Lower lobe of right lung (tissue), 2 donors: ENCODE measurements around the gene TC2N. TPM values are rescaled to one million over a fixed set of nuclear protein-coding genes. Genes with fewer than 3 reads are reported as not detected.
"Not testable (repeated sequence)": the region's sequence is repeated elsewhere in the genome, so short reads cannot be mapped to it uniquely, and the experiment has no call there.

Source experiments
- ATAC-seq, 2 donors: fragments of 200-7000 bp; cut with Tn5 transposase; one replicate each; pipeline ENCODE4 v1.9.1; 2020 to 2022; ENCODE audit warnings: mild to moderate bottlenecking in 2 of 2, moderate library complexity in 2 of 2
- DNase-seq: peaks from one replicate; pipeline ENCODE4 v3.0.0-alpha.2; 2020
- H3K27ac ChIP-seq: fragments of 200-600 bp; one replicate; pipeline ENCODE4 v1.8.0; 2022
- H3K27me3 ChIP-seq: fragments of 200-600 bp; one replicate; pipeline ENCODE4 v1.8.0; 2022; ENCODE audit warnings: low read depth
- H3K36me3 ChIP-seq: fragments of 200-600 bp; one replicate; pipeline ENCODE4 v1.8.0; 2022; ENCODE audit warnings: mild to moderate bottlenecking
- H3K4me1 ChIP-seq: fragments of 200-600 bp; one replicate; pipeline ENCODE4 v1.8.0; 2022
- H3K4me3 ChIP-seq: fragments of 200-600 bp; one replicate; pipeline ENCODE4 v1.8.0; 2022; ENCODE audit warnings: mild to moderate bottlenecking
- H3K9me3 ChIP-seq: fragments of 200-600 bp; one replicate; pipeline ENCODE4 v1.8.0; 2022
- CTCF ChIP-seq: fragments of 200-600 bp; IDR thresholded peaks from one replicate; pipeline ENCODE4 v1.8.0; 2022; ENCODE audit warnings: antibody characterized with exemption, mild to moderate bottlenecking
- intact Hi-C: fragments of 100-400 bp; cut with DNase I; formaldehyde crosslinking; loops from one replicate; pipeline ENCODE4 v1.11.0; 2022
- total RNA-seq: library from RNA; stranded (reverse); fragmentation: NEBNext Ultra II Directional; extraction: Animal tissue kit (Norgen Biotek cat#: 25700); gene quantifications from one replicate; pipeline ENCODE4 v1.2.1, GENCODE V29; 2021
- donor health status: DM: no; HTN: yes; CAD: no; lungs with severe emphysema.

The TC2N gene
- total RNA-seq, 1 donor from 2014 or later = 53.1 TPM

DNA sequence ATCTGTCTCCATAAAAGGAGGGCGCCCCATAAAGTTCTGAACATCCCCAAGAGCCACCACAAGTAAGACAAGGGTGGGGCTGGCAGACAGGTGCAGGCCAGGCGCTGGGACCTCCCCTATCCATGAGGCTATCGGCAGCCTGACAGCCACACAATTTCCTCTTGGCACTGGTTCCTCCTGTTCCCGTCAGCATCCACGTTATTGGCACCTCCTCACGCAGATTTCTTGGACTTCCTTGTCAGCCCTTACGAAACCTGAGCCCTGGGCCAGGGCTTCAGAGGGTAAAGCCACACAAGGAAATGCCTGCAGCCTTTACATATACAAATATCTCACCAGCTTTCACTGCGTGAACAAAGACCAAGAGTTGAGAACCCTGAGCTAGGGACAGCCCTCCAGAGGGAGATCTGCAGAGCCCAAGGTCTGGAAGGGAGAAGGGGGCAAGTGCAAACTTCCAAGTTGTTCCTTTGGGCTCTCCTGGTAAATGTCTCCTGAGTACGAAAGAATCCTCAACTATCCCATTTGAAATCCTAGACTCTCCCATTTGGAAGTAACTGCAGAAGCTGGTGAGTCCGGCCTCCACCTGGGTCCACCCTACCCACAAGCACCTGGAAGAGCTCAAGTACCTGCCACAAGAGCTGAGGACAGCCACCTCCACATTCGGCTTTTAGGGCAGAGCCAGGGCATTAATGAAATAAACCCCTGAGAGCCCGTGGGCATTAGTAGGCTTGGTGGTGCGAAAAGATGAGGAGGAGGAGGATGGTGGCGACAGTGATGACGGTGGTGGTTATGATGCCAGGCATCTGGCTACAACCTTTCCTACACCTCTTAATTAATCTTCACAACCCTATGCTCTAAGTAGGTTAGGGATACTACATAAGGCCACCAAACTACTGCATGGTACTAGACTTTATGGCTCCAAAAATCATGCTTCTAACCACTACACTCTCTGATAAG is 5.5 kb upstream of the TC2N start:
- H3K4me3 ChIP-seq = peak overlapping the region; percentile 12
- intact Hi-C loops = no loop called here

DNA sequence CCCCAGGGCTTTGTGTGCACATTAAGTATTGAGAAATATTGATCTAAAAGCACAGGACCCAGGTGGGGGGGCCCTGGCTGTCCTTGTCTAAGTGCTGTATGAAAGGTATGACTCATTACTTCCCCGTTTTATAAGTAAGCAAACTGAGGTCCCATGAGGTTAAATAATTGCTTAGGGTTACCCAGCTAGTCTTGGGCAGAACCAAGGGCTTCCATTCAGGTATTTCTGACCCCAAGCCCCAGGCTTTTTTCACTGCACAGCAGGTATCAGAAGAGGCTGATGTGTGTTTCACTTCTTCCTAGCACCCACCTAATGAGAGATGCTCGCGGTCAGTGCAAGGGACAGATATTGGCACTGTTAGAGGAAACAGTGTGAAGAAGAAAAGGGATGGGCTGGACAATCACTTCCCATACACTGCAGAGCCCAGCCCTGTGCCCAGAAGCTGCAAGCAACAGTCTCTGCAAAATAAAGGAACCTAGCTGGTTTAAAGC is 4.7 kb upstream of the TC2N start:
- Histone ChIP-seq H3K27ac (peak overlapping the region; percentile 81), H3K36me3 (peaks cover 25% of the 10 kb centered on the region), H3K4me3 (no peak overlapping the region), H3K9me3 (no peaks in the 10 kb centered on the region), H3K4me1 (peaks cover 60% of the 10 kb centered on the region), H3K27me3 (no peaks in the 10 kb centered on the region)
- DNase-seq = peak; percentile 73
- no peak for TF ChIP-seq CTCF
- peak; percentile 46 to 72 for ATAC-seq
- intact Hi-C loops = no loop called here

More for the DNA sequence above, 5.5 kb upstream of the TC2N start:
- no peaks in the 10 kb centered on the region for H3K9me3 ChIP-seq
- H3K4me1 ChIP-seq = peaks cover 60% of the 10 kb centered on the region
- TF ChIP-seq CTCF = no peak
- DNase-seq = peak; percentile 85
- peaks cover 32% of the 10 kb centered on the region for H3K36me3 ChIP-seq
- peak overlapping the region; percentile 81 for H3K27ac ChIP-seq
- peak; percentile 88 to 90 for ATAC-seq
- no peaks in the 10 kb centered on the region for H3K27me3 ChIP-seq

GRCh38 chr14:91871401-91871800 is 4.1 kb upstream of the TC2N start:
- H3K4me3 ChIP-seq, ATAC-seq, H3K27me3 ChIP-seq, intact Hi-C loops, DNase-seq, H3K9me3 ChIP-seq: not testable (repeated sequence)
- peaks cover 64% of the 10 kb centered on the region for H3K4me1 ChIP-seq
- H3K27ac ChIP-seq = peak overlapping the region; percentile 81
- peaks cover 18% of the 10 kb centered on the region for H3K36me3 ChIP-seq

- H3K4me3 ChIP-seq = no peak overlapping the region
- peaks cover 17% of the 10 kb centered on the region for H3K36me3 ChIP-seq
- TF ChIP-seq CTCF = no peak
- H3K27ac ChIP-seq = peak overlapping the region; percentile 74
- no peaks in the 10 kb centered on the region for H3K9me3 ChIP-seq
- peaks cover 62% of the 10 kb centered on the region for H3K4me1 ChIP-seq
- no peaks in the 10 kb centered on the region for H3K27me3 ChIP-seq
- intact Hi-C loops = no loop called here
- ATAC-seq (no peak), DNase-seq (no peak)
Observed at GRCh38 chr14:91870890-91871289, 3.6 kb upstream of the TC2N start.

DNA sequence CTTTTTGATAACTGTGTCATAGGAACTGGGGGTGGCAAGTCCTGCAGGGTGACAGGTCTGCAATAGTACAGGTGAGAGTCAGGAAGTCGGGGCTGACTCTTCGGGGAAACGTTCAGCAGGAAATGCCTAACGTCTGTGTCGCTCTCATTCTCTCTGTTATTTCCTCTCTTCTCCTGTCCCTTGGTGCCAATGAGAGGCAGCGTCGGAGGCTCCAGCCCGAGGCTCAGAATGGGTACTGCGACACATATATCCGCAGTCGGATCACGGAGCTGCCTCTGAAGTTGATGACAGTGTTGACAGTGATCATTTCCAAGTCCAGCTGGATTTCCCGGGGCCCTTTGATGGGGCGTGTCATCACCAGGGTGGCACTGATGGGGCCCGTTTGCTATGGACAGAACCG is 2.7 kb upstream of the TC2N start:
- no peaks in the 10 kb centered on the region for H3K9me3 ChIP-seq
- no peaks in the 10 kb centered on the region for H3K27me3 ChIP-seq
- peaks cover 55% of the 10 kb centered on the region for H3K4me1 ChIP-seq
- intact Hi-C loops = no loop called here
- TF ChIP-seq CTCF = no peak
- H3K27ac ChIP-seq = peak overlapping the region; percentile 74
- ATAC-seq (no peak), DNase-seq (no peak)
- peaks cover 17% of the 10 kb centered on the region for H3K36me3 ChIP-seq
- H3K4me3 ChIP-seq = no peak overlapping the region

GRCh38 chr14:91869556-91869955 is 2.2 kb upstream of the TC2N start:
- peaks cover 17% of the 10 kb centered on the region for H3K36me3 ChIP-seq
- TF ChIP-seq CTCF = no peak
- H3K27ac ChIP-seq = peak overlapping the region; percentile 74
- peaks cover 51% of the 10 kb centered on the region for H3K4me1 ChIP-seq
- no peak for ATAC-seq
- H3K9me3 ChIP-seq = no peaks in the 10 kb centered on the region
- no peaks in the 10 kb centered on the region for H3K27me3 ChIP-seq
- intact Hi-C loops = no loop called here
- DNase-seq = no peak
- no peak overlapping the region for H3K4me3 ChIP-seq
